GM23338 (cell line): ENCODE data around the gene ILDR2.

Source experiments
- CREB1 ChIP-seq: fragments of 250-450 bp; sonication (Bioruptor Pico); IDR thresholded peaks from 2 replicates; pipeline ENCODE4 v1.5.0; 2020; ENCODE audit warnings: low read depth, mild to moderate bottlenecking, moderate library complexity
- EZH2 ChIP-seq: fragments of 200-600 bp; sonication (generic); IDR thresholded peaks from one replicate; pipeline ENCODE4 v1.8.0; 2017; ENCODE audit warnings: antibody characterized with exemption, mild to moderate bottlenecking, low read depth; ENCODE audit not compliant: unreplicated experiment
- NANOG ChIP-seq: IDR thresholded peaks from 2 replicates; pipeline ENCODE4 v1.6.1; 2016; ENCODE audit warnings: antibody characterized with exemption, borderline replicate concordance
- TF ChIP-seq, protein P1 (sequence below), 2 experiments: fragments of 200-600 bp in 1 of 2; sonication (generic) in 1 of 2; conservative IDR thresholded peaks; 2 replicates each; pipeline versions ENCODE4 v1.5.1 to v1.6.1; 2016 to 2017; ENCODE audit warnings: antibody characterized with exemption in 2 of 2, low read depth in 2 of 2, mild to moderate bottlenecking in 2 of 2, moderate library complexity in 1 of 2
- TF ChIP-seq, protein P2 (sequence below): IDR thresholded peaks from one replicate; pipeline ENCODE4 v1.6.1; 2018; ENCODE audit warnings: antibody characterized with exemption; ENCODE audit not compliant: unreplicated experiment

DNA sequence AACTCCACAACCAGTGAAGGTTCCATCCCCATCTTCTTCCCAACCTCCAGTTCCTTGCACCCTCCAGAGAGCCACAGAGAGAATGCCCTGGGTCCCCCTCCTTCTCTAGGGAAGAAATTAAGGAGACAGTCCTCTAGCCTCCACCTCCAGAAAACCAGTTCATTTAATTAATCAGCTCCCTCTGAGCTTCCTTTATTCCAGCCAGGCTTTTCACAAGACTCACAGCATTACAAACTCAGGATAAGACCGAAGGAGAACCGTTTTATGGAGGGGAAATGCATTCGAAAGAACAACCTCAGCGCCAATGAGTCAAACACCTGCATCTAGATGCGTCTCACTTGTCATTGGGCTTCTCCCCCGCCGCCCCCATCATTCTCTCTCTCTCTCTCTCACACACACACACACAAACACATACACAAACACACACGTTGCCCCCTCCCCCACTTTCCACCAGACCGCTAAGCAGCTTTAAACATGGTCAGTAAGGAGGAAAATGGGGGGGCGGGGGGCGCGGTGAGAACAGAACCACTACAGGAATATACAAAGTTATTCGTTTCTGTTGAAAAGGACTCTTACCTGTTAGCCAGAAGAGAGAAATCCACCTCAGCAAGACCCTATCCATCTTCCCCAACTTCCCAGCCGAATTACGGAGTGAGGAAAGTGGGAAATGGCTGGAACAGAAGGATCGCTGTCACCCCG lies 544 bp downstream of the ILDR2 start:
- TF ChIP-seq, protein P1, sequence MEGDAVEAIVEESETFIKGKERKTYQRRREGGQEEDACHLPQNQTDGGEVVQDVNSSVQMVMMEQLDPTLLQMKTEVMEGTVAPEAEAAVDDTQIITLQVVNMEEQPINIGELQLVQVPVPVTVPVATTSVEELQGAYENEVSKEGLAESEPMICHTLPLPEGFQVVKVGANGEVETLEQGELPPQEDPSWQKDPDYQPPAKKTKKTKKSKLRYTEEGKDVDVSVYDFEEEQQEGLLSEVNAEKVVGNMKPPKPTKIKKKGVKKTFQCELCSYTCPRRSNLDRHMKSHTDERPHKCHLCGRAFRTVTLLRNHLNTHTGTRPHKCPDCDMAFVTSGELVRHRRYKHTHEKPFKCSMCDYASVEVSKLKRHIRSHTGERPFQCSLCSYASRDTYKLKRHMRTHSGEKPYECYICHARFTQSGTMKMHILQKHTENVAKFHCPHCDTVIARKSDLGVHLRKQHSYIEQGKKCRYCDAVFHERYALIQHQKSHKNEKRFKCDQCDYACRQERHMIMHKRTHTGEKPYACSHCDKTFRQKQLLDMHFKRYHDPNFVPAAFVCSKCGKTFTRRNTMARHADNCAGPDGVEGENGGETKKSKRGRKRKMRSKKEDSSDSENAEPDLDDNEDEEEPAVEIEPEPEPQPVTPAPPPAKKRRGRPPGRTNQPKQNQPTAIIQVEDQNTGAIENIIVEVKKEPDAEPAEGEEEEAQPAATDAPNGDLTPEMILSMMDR (conservative IDR thresholded peaks at IDR 0.05; ENCODE audit: low read depth in 2 of 2) = no peak
- TF ChIP-seq CREB1 (CRISPR knock-in tag) = no peak
- TF ChIP-seq EZH2 = peak; percentile 80
- TF ChIP-seq, protein P2, sequence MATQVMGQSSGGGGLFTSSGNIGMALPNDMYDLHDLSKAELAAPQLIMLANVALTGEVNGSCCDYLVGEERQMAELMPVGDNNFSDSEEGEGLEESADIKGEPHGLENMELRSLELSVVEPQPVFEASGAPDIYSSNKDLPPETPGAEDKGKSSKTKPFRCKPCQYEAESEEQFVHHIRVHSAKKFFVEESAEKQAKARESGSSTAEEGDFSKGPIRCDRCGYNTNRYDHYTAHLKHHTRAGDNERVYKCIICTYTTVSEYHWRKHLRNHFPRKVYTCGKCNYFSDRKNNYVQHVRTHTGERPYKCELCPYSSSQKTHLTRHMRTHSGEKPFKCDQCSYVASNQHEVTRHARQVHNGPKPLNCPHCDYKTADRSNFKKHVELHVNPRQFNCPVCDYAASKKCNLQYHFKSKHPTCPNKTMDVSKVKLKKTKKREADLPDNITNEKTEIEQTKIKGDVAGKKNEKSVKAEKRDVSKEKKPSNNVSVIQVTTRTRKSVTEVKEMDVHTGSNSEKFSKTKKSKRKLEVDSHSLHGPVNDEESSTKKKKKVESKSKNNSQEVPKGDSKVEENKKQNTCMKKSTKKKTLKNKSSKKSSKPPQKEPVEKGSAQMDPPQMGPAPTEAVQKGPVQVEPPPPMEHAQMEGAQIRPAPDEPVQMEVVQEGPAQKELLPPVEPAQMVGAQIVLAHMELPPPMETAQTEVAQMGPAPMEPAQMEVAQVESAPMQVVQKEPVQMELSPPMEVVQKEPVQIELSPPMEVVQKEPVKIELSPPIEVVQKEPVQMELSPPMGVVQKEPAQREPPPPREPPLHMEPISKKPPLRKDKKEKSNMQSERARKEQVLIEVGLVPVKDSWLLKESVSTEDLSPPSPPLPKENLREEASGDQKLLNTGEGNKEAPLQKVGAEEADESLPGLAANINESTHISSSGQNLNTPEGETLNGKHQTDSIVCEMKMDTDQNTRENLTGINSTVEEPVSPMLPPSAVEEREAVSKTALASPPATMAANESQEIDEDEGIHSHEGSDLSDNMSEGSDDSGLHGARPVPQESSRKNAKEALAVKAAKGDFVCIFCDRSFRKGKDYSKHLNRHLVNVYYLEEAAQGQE = no peak
- TF ChIP-seq NANOG = no peak
